GM12874 (cell line): ENCODE data around the gene SERPIND1.

Source experiments
- CTCF ChIP-seq: IDR thresholded peaks from 2 replicates; pipeline ENCODE4 v1.5.1; 2011; ENCODE audit warnings: low read depth, mild to moderate bottlenecking, control low read depth, low read length, moderate library complexity; ENCODE audit not compliant: insufficient read depth

Gene SERPIND1

GRCh38 chr22:20834725-20835124, 60.8 kb downstream of the SERPIND1 start:
- no peak for TF ChIP-seq CTCF
